ENCODE measurements around the gene FHOD3.

DNA sequence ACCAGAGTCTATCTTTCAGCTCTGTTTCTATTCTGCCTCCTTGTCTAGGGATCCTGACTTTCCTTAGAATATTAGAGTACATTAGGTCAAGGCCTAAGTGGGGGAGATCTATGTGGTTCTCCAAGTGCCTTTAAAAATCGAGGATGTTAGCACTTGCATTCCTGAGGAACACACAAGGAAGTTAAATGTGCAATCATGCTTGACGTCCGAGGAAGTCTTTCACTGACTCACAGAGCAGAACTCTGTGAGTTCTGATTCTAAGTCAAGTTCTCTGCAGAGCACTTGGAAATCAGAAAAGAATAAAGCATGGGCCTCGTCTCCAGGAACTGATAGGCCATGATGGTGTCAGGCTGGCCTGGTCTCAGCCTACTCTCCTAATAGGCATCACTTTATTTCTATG, 17.2 kb downstream of the FHOD3 start:
- TF ChIP-seq, protein P1, sequence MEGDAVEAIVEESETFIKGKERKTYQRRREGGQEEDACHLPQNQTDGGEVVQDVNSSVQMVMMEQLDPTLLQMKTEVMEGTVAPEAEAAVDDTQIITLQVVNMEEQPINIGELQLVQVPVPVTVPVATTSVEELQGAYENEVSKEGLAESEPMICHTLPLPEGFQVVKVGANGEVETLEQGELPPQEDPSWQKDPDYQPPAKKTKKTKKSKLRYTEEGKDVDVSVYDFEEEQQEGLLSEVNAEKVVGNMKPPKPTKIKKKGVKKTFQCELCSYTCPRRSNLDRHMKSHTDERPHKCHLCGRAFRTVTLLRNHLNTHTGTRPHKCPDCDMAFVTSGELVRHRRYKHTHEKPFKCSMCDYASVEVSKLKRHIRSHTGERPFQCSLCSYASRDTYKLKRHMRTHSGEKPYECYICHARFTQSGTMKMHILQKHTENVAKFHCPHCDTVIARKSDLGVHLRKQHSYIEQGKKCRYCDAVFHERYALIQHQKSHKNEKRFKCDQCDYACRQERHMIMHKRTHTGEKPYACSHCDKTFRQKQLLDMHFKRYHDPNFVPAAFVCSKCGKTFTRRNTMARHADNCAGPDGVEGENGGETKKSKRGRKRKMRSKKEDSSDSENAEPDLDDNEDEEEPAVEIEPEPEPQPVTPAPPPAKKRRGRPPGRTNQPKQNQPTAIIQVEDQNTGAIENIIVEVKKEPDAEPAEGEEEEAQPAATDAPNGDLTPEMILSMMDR (IDR thresholded peaks at IDR 0.05 in 2 of 3, conservative IDR thresholded peaks at IDR 0.05 in 1 of 3; ENCODE audit: insufficient read depth in 2 of 3, low read depth in 1 of 3, low read length in 3 of 3): no peak
- TF ChIP-seq, protein P2, sequence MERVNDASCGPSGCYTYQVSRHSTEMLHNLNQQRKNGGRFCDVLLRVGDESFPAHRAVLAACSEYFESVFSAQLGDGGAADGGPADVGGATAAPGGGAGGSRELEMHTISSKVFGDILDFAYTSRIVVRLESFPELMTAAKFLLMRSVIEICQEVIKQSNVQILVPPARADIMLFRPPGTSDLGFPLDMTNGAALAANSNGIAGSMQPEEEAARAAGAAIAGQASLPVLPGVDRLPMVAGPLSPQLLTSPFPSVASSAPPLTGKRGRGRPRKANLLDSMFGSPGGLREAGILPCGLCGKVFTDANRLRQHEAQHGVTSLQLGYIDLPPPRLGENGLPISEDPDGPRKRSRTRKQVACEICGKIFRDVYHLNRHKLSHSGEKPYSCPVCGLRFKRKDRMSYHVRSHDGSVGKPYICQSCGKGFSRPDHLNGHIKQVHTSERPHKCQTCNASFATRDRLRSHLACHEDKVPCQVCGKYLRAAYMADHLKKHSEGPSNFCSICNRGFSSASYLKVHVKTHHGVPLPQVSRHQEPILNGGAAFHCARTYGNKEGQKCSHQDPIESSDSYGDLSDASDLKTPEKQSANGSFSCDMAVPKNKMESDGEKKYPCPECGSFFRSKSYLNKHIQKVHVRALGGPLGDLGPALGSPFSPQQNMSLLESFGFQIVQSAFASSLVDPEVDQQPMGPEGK (CRISPR knock-in tag; IDR thresholded peaks at IDR 0.05; ENCODE audit: borderline replicate concordance): no peak
- TF ChIP-seq ATF1 (CRISPR knock-in tag; IDR thresholded peaks at IDR 0.05) (no peak), ATF1 (tag; IDR thresholded peaks at IDR 0.05) (no peak), POLR2AphosphoS5 (IDR thresholded peaks at IDR 0.05; ENCODE audit: control insufficient read depth, insufficient read depth, low read depth, low read length) (no peak), TEAD1 (CRISPR knock-in tag; IDR thresholded peaks at IDR 0.05) (no peak), ZBED1 (IDR thresholded peaks at IDR 0.05) (no peak), EZH2 (IDR thresholded peaks at IDR 0.05; ENCODE audit: borderline replicate concordance, low read depth, low read length) (no peak), ESRRA (IDR thresholded peaks at IDR 0.05; ENCODE audit: borderline replicate concordance, low read depth) (no peak), POLR2A (conservative IDR thresholded peaks at IDR 0.05) (no peak), ZNF184 (CRISPR knock-in tag; IDR thresholded peaks at IDR 0.05) (no peak), NFE2 (IDR thresholded peaks at IDR 0.05; ENCODE audit: low read depth) (no peak)
- TF ChIP-seq, protein P3, sequence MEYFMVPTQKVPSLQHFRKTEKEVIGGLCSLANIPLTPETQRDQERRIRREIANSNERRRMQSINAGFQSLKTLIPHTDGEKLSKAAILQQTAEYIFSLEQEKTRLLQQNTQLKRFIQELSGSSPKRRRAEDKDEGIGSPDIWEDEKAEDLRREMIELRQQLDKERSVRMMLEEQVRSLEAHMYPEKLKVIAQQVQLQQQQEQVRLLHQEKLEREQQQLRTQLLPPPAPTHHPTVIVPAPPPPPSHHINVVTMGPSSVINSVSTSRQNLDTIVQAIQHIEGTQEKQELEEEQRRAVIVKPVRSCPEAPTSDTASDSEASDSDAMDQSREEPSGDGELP (CRISPR knock-in tag; IDR thresholded peaks at IDR 0.05; ENCODE audit: borderline replicate concordance): no peak

Data from K562 (cell line).